Mesenchymal stem cell (in vitro differentiated cells and primary cell): ENCODE data around the gene HPX.

Source experiments
- DNase-seq: peaks from one replicate; pipeline ENCODE4 v3.0.0-alpha.2; 2013
- H2AFZ ChIP-seq: one replicate; pipeline ENCODE4 v1.6.1; 2013; ENCODE audit warnings: low read depth, mild to moderate bottlenecking, control low read depth, inconsistent platforms, low read length, moderate library complexity
- H2AK5ac ChIP-seq: 2 replicates; pipeline ENCODE4 v1.6.1; 2013; ENCODE audit warnings: low read length, moderate library complexity, mild to moderate bottlenecking, inconsistent platforms; ENCODE audit not compliant: severe bottlenecking
- H2BK120ac ChIP-seq: one replicate; pipeline ENCODE4 v1.6.1; 2013; ENCODE audit warnings: low read depth, mild to moderate bottlenecking, inconsistent platforms, low read length, moderate library complexity
- H2BK12ac ChIP-seq, 2 experiments: one replicate each; pipeline ENCODE4 v1.6.1; 2013; ENCODE audit warnings: inconsistent platforms in 2 of 2, low read length in 2 of 2, mild to moderate bottlenecking in 2 of 2, moderate library complexity in 2 of 2, control low read depth in 1 of 2
- H2BK15ac ChIP-seq: one replicate; pipeline ENCODE4 v1.6.1; 2013; ENCODE audit warnings: mild to moderate bottlenecking, low read depth, inconsistent platforms; ENCODE audit not compliant: poor library complexity, severe bottlenecking
- H2BK5ac ChIP-seq: 2 replicates; pipeline ENCODE4 v1.6.1; 2013; ENCODE audit warnings: low read depth, mild to moderate bottlenecking, low read length, control low read depth, inconsistent platforms; ENCODE audit not compliant: poor library complexity, severe bottlenecking
- H3K14ac ChIP-seq, 2 experiments: one replicate each; pipeline ENCODE4 v1.6.1; 2013; ENCODE audit warnings: inconsistent platforms in 2 of 2, low read length in 2 of 2, control low read depth in 1 of 2, mild to moderate bottlenecking in 1 of 2, moderate library complexity in 1 of 2
- H3K18ac ChIP-seq, 2 experiments: one replicate each; pipeline ENCODE4 v1.6.1; 2013; ENCODE audit warnings: inconsistent platforms in 2 of 2, low read length in 2 of 2, control low read depth in 1 of 2, low read depth in 1 of 2, mild to moderate bottlenecking in 1 of 2
- H3K23ac ChIP-seq, 2 experiments: one replicate each; pipeline ENCODE4 v1.6.1; 2013; ENCODE audit warnings: inconsistent platforms in 2 of 2, low read length in 2 of 2, mild to moderate bottlenecking in 2 of 2, moderate library complexity in 2 of 2, control low read depth in 1 of 2
- H3K27ac ChIP-seq: 2 replicates; pipeline ENCODE4 v1.5.1; 2013; ENCODE audit warnings: mild to moderate bottlenecking, moderate library complexity, low read length, control low read depth, inconsistent platforms; ENCODE audit not compliant: poor library complexity, severe bottlenecking
- H3K27me3 ChIP-seq, 2 experiments: 2 replicates each; pipeline versions ENCODE4 v1.6.1 to v1.7.0; 2013; ENCODE audit warnings: low read length in 2 of 2, mild to moderate bottlenecking in 2 of 2, moderate library complexity in 2 of 2, control low read depth in 1 of 2, inconsistent platforms in 1 of 2; ENCODE audit not compliant: control insufficient read depth in 1 of 2, insufficient read depth in 1 of 2
- H3K36me3 ChIP-seq, 2 experiments: 2 replicates each; pipeline versions ENCODE4 v1.6.1 to v1.7.0; 2013; ENCODE audit warnings: low read length in 2 of 2, control low read depth in 1 of 2, inconsistent platforms in 1 of 2, low read depth in 1 of 2, mild to moderate bottlenecking in 1 of 2; ENCODE audit not compliant: insufficient read depth in 2 of 2, control insufficient read depth in 1 of 2
- H3K4ac ChIP-seq, 2 experiments: one replicate each; pipeline ENCODE4 v1.6.1; 2013; ENCODE audit warnings: inconsistent platforms in 2 of 2, low read length in 2 of 2, mild to moderate bottlenecking in 2 of 2, moderate library complexity in 2 of 2, control low read depth in 1 of 2, low read depth in 1 of 2
- H3K4me1 ChIP-seq: 2 replicates; pipeline ENCODE4 v1.6.1; 2013; ENCODE audit warnings: low read depth, low read length, control low read depth; ENCODE audit not compliant: control insufficient read depth, insufficient read depth
- H3K4me2 ChIP-seq: 2 replicates; pipeline ENCODE4 v1.6.1; 2013; ENCODE audit warnings: low read length, mild to moderate bottlenecking, inconsistent platforms; ENCODE audit not compliant: poor library complexity, severe bottlenecking
- H3K4me3 ChIP-seq, 2 experiments: 2 replicates each; pipeline versions ENCODE4 v1.5.1 to v1.7.0; 2013; ENCODE audit warnings: low read length in 2 of 2, mild to moderate bottlenecking in 2 of 2, control low read depth in 1 of 2, low read depth in 1 of 2; ENCODE audit not compliant: insufficient read depth in 1 of 2
- H3K79me1 ChIP-seq: replicated peaks from 2 replicates; pipeline ENCODE4 v1.6.1; 2013; ENCODE audit warnings: mild to moderate bottlenecking, control low read depth, low read length, inconsistent platforms; ENCODE audit not compliant: poor library complexity, severe bottlenecking
- H3K9ac ChIP-seq: 2 replicates; pipeline ENCODE4 v1.7.0; 2013; ENCODE audit warnings: mild to moderate bottlenecking, low read length, moderate library complexity
- H3K9me3 ChIP-seq: 2 replicates; pipeline ENCODE4 v1.7.0; 2013; ENCODE audit warnings: mild to moderate bottlenecking, low read length; ENCODE audit not compliant: control insufficient read depth
- H4K8ac ChIP-seq: one replicate; pipeline ENCODE4 v1.6.1; 2013; ENCODE audit warnings: inconsistent platforms, mild to moderate bottlenecking, low read length, moderate library complexity
- H4K91ac ChIP-seq: one replicate; pipeline ENCODE4 v1.6.1; 2013; ENCODE audit warnings: mild to moderate bottlenecking, low read length, inconsistent platforms
- WGBS: methylation state at CpG from one replicate; pipeline ENCODE4 v1.1.7; 2013; ENCODE audit warnings: mixed read lengths; 5-methylcytosine and 5-hydroxymethylcytosine counted together

The HPX gene

DNA sequence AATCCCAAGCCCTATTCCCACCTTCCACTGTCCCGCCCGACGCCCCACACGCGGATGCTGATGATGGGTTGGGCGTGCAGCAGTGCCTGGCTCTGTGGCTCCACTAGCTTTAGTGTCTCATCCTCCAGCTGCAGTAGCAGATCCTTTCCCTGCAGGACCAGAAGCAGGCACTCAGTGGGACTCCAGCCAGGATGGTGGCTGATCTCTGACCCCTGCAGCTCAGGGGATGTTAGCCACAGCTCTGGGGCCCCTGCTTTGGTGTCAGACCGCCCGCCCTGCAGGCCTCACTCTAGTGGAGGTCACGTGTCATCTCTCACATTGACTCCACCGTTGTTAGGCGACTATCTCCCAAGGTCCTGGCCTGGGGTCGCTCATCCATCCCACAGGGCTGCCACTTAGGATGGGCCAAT lies 38.7 kb downstream of the HPX start:
- Histone ChIP-seq H3K23ac (no peak overlapping the region), H4K8ac (no peak overlapping the region), H3K18ac (no peak overlapping the region), H3K4me2 (no peak overlapping the region), H3K4me3 (no peak overlapping the region), H3K9me3 (no peaks in the 10 kb centered on the region), H3K79me1 (peaks cover 28% of the 10 kb centered on the region), H2BK5ac (no peak overlapping the region), H2AFZ (no peak overlapping the region), H2BK15ac (no peak overlapping the region), H2AK5ac (peak overlapping the region; percentile 22), H2BK12ac (no peak overlapping the region), H2BK120ac (no peak overlapping the region), H4K91ac (no peak overlapping the region), H3K9ac (no peak overlapping the region), H3K36me3 (peaks cover 49 to 52% of the 10 kb centered on the region in 2 experiments), H3K4me1 (peaks cover 31% of the 10 kb centered on the region), H3K27ac (no peak overlapping the region), H3K27me3 (no peaks in the 10 kb centered on the region), H3K4ac (no peak overlapping the region), H3K14ac (peak overlapping the region in 1 of 2 experiments; percentile 28)
- DNase-seq: no peak
- 80% methylated on average over 12 of the region's 12 CpGs for WGBS

DNA sequence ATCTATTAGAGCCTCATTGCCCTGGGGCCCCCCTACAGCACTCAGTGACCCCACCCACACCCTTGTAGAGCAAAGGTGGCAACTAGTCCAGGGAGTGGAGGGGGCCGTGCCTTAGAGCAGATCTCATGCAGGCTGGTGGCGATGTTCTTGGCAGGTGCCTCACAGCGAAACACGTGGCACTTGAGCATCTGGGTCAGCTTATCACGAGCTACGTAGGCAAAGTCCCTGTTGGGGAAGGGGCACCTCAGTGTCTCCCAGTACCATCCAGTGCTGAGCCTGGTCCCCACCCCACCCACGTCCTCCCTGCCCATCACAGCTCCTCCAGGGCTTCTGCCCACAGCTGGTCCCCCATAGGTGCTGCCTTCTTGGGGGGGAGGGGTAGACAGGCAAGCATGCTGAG lies 39.3 kb downstream of the HPX start:
- no peak overlapping the region for H2BK12ac ChIP-seq
- no peak overlapping the region for H3K14ac ChIP-seq
- no peak overlapping the region for H3K18ac ChIP-seq
- H3K4ac ChIP-seq: no peak overlapping the region
- H2BK120ac ChIP-seq: no peak overlapping the region
- no peak overlapping the region for H3K9ac ChIP-seq
- H3K27me3 ChIP-seq: no peaks in the 10 kb centered on the region
- no peak overlapping the region for H4K8ac ChIP-seq
- H3K79me1 ChIP-seq: peaks cover 26% of the 10 kb centered on the region
- H3K27ac ChIP-seq: no peak overlapping the region
- no peak for DNase-seq
- no peak overlapping the region for H2AFZ ChIP-seq
- no peak overlapping the region for H2BK5ac ChIP-seq
- no peak overlapping the region for H3K23ac ChIP-seq
- H3K4me3 ChIP-seq: no peak overlapping the region
- no peaks in the 10 kb centered on the region for H3K9me3 ChIP-seq
- H3K4me2 ChIP-seq: no peak overlapping the region
- H4K91ac ChIP-seq: no peak overlapping the region
- peaks cover 31% of the 10 kb centered on the region for H3K4me1 ChIP-seq
- H3K36me3 ChIP-seq: peaks cover 49 to 53% of the 10 kb centered on the region in 2 experiments
- 98% methylated on average over 6 of the region's 7 CpGs for WGBS
- H2BK15ac ChIP-seq: no peak overlapping the region
- no peak overlapping the region for H2AK5ac ChIP-seq

DNA sequence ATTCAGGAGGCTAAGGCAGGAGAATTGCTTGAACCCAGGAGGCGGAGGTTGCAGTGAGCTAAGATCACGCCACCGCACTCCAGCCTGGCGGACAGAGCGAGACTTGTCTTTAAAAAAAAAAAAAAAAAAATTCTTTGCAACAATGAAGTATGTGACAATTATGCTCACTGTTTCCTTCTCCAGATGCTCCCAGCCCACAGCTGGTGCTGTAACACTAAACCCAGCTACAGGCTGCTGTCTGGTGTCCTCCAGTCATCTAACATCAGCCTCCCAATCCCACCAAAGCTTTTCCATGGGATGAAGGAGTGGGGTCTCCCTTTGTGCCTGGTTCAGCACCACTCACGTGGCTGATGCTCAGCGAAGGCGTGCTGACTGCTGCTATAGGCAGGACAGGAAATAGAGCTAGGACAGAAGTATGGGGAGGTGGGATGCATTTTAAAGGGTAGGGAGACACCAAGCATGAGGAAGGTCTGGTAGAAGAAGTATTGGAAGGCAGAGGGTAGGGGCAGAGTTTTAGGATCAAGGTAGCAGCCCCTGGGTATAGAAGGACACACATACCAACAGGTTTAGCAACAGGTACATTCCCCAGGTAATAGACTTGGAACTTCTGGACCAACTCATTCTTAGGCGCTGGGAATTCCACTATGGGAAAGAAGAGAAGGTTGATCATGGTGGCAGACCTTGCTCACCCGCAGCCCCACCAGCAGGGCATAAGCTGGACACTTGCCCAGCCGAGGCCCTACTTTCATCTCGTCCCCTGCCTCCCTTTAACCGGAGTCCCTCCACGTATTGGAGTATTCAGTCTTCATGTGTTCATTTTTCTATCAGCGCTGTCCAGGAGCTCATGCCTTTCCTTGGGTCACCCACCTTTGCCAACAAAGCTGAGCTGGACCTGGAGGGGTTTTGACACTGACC lies 40.1 kb downstream of the HPX start:
- no peak overlapping the region for H4K91ac ChIP-seq
- H2BK15ac ChIP-seq: no peak overlapping the region
- no peak overlapping the region for H2BK12ac ChIP-seq
- no peak overlapping the region for H3K23ac ChIP-seq
- no peak overlapping the region for H3K4me2 ChIP-seq
- H2BK120ac ChIP-seq: no peak overlapping the region
- H3K79me1 ChIP-seq: peaks cover 22% of the 10 kb centered on the region
- H2AFZ ChIP-seq: no peak overlapping the region
- no peak overlapping the region for H3K4ac ChIP-seq
- H3K4me1 ChIP-seq: peaks cover 31% of the 10 kb centered on the region
- no peak overlapping the region for H2AK5ac ChIP-seq
- H3K36me3 ChIP-seq: peaks cover 53 to 55% of the 10 kb centered on the region in 2 experiments
- H3K4me3 ChIP-seq: no peak overlapping the region
- no peak overlapping the region for H3K9ac ChIP-seq
- H3K27ac ChIP-seq: no peak overlapping the region
- WGBS: 97% methylated on average over 11 of the region's 15 CpGs
- no peak overlapping the region for H4K8ac ChIP-seq
- H3K18ac ChIP-seq: no peak overlapping the region
- no peak overlapping the region for H3K14ac ChIP-seq
- no peaks in the 10 kb centered on the region for H3K9me3 ChIP-seq
- no peaks in the 10 kb centered on the region for H3K27me3 ChIP-seq
- no peak overlapping the region for H2BK5ac ChIP-seq
- no peak for DNase-seq

DNA sequence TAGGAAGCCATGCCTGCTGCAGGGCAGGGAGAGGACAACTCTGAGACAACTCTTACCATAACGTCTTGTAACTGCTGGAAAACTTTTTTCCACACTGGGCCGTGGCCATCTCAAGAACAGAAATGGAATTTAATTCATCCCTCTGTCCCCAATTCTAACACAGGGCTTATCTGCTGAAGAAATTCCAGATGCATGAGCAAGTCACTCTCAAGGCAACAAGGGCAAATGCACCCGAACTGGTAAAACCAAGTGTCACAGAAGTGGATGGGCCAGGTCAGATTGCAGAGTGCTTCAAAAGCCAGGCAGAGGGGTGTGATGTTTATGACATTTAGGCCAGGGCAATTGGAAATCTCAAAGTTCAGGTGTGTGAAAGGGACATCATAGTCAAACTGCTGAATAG lies 43.2 kb downstream of the HPX start:
- Histone ChIP-seq H2BK120ac (no peak overlapping the region), H2BK15ac (no peak overlapping the region), H3K4me3 (no peak overlapping the region), H3K36me3 (peaks cover 62 to 68% of the 10 kb centered on the region in 2 experiments), H3K9ac (no peak overlapping the region), H3K4me2 (no peak overlapping the region), H2BK12ac (no peak overlapping the region), H3K14ac (no peak overlapping the region), H3K79me1 (peaks cover 8% of the 10 kb centered on the region), H3K23ac (no peak overlapping the region), H3K27ac (no peak overlapping the region), H3K4me1 (peaks cover 11% of the 10 kb centered on the region), H3K4ac (no peak overlapping the region), H3K18ac (no peak overlapping the region), H2BK5ac (no peak overlapping the region), H4K91ac (no peak overlapping the region), H4K8ac (no peak overlapping the region), H2AK5ac (no peak overlapping the region), H3K9me3 (no peaks in the 10 kb centered on the region), H2AFZ (no peak overlapping the region), H3K27me3 (no peaks in the 10 kb centered on the region)
- 21% methylated on average over 3 of the region's 3 CpGs for WGBS
- DNase-seq: peak; percentile 36
